HAP-1 (cell line): Measurements from ENCODE around the gene TLDC2.
A peak's percentile ranks its signal among the peaks of the same experiment; 100 is the strongest.

Source experiments
- DNase-seq, 2 experiments: peaks; one replicate each; pipeline ENCODE4 v3.0.0-alpha.2; 2016 to 2020; ENCODE audit warnings: low spot score in 2 of 2
- H3K27me3 ChIP-seq: fragments of 250-450 bp; sonication (Bioruptor Pico); 2 replicates; pipeline ENCODE4 v1.5.1; 2020; ENCODE audit warnings: low read depth, mild to moderate bottlenecking, moderate library complexity
- H3K36me3 ChIP-seq: fragments of 250-450 bp; sonication (Bioruptor Pico); replicated peaks from 2 replicates; pipeline ENCODE4 v1.5.1; 2020; ENCODE audit warnings: mild to moderate bottlenecking
- H3K4me1 ChIP-seq: fragments of 250-450 bp; sonication (Bioruptor Pico); 2 replicates; pipeline ENCODE4 v1.5.1; 2020; ENCODE audit warnings: mild to moderate bottlenecking
- H3K4me3 ChIP-seq: fragments of 250-450 bp; sonication (Bioruptor Pico); 2 replicates; pipeline ENCODE4 v1.5.1; 2020; ENCODE audit warnings: mild to moderate bottlenecking, moderate library complexity
- H3K9me3 ChIP-seq: fragments of 250-450 bp; sonication (Bioruptor Pico); 2 replicates; pipeline ENCODE4 v1.5.1; 2020; ENCODE audit warnings: mild to moderate bottlenecking, moderate library complexity
- in situ Hi-C: fragments of 300-500 bp; cut with MboI; formaldehyde crosslinking; loops from 3 replicates; pipeline ENCODE4 v1.14.3; 2020; ENCODE audit warnings: low sequenced_read_pairs, inconsistent platforms, mixed read lengths

The TLDC2 gene

GRCh38 chr20:36845288-36845971 lies 30.5 kb upstream of the TLDC2 start:
- in situ Hi-C loops: no loop called here
- Histone ChIP-seq H3K4me3 (no peak overlapping the region), H3K9me3 (no peaks in the 10 kb centered on the region), H3K4me1 (peaks cover 17% of the 10 kb centered on the region), H3K27me3 (no peaks in the 10 kb centered on the region), H3K36me3 (no peaks in the 10 kb centered on the region)
- no peak for DNase-seq

- no peaks in the 10 kb centered on the region for H3K36me3 ChIP-seq
- no peak overlapping the region for H3K4me3 ChIP-seq
- no peaks in the 10 kb centered on the region for H3K27me3 ChIP-seq
- in situ Hi-C loops: no loop called here
- peak; percentile 55 to 60 for DNase-seq
- peaks cover 11% of the 10 kb centered on the region for H3K4me1 ChIP-seq
- H3K9me3 ChIP-seq: peaks cover 4% of the 10 kb centered on the region; the same call in 1 of the 2 replicates
Observed at GRCh38 chr20:36847009-36847709, 28.8 kb upstream of the TLDC2 start.

DNA sequence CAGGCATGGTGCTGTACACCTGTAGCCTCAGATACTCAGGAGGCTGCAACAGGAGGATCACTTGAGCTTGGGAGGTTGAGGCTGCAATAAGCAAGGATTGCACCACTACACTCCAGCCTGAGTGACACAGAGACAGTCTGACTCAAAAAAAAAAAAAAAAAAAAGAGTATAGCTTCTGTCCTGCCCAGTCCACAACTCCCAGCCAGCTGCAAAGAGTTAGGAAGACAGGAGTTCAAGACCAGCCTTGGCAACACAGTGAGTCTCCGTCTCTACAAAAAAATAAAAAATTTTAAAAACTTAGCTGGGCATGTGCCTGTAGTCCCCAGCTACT lies 28.3 kb upstream of the TLDC2 start:
- in situ Hi-C loops: no loop called here
- H3K4me1 ChIP-seq: peaks cover 10% of the 10 kb centered on the region
- no peak for DNase-seq

DNA sequence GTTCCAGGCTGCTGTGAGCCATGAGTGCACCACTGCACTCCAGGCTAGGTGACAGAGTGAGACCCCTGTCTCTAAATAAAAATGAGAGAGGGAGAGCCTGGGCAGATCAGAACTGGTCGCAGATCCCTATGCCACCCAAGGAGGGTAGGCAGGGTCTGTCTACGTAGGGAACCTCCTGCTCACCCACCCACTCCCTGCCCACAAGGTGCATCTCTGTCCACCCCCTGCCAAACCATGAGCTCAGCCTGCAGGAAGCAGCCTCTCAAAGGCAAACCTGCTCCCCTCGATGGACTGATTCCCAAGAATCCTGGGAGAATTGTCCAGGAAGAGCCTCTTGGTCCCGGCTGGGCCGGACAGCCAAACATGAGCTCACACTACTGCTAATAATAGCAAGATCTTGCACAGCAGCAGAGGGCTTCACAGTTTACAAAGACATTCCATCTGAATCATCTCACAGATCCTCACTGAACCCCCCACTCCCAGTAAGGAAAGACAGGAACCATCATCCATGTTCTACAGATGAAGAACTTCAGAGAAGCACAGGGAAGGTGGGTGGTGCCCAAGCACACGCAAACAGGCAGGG lies 27.8 kb upstream of the TLDC2 start:
- DNase-seq: no peak
- H3K27me3 ChIP-seq: no peaks in the 10 kb centered on the region
- H3K9me3 ChIP-seq: peaks cover 4% of the 10 kb centered on the region; the same call in 1 of the 2 replicates
- H3K4me3 ChIP-seq: no peak overlapping the region
- H3K4me1 ChIP-seq: peaks cover 10% of the 10 kb centered on the region
- in situ Hi-C loops: no loop called here
- H3K36me3 ChIP-seq: no peaks in the 10 kb centered on the region

More for the DNA sequence above, 28.3 kb upstream of the TLDC2 start:
- H3K9me3 ChIP-seq: peaks cover 4% of the 10 kb centered on the region; the same call in 1 of the 2 replicates
- no peak overlapping the region for H3K4me3 ChIP-seq
- no peaks in the 10 kb centered on the region for H3K36me3 ChIP-seq
- no peaks in the 10 kb centered on the region for H3K27me3 ChIP-seq

DNA sequence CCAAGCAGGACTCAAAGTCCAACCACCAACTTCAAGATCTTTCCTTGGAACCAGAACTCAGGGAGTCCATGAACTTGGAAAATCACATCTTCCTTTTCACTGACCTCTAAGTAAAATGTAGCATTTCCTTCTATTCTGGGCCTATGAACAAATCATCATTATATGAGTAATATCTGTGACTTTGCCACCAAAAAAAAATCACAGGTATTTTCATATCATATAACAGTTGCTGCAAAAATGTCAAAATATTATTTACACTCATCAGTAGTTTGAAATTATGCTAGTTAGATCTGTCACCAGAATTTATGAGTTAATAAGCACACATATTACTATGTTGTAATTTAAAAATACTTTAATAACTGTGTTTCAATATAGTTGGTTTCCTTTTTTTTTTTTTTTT lies 27.3 kb upstream of the TLDC2 start:
- no peak for DNase-seq
- no peaks in the 10 kb centered on the region for H3K27me3 ChIP-seq
- H3K36me3 ChIP-seq: no peaks in the 10 kb centered on the region; the same call in 1 of the 2 replicates
- no peak overlapping the region for H3K4me3 ChIP-seq
- in situ Hi-C loops: no loop called here
- peaks cover 10% of the 10 kb centered on the region for H3K4me1 ChIP-seq
- H3K9me3 ChIP-seq: peaks cover 4% of the 10 kb centered on the region; the same call in 1 of the 2 replicates

DNA sequence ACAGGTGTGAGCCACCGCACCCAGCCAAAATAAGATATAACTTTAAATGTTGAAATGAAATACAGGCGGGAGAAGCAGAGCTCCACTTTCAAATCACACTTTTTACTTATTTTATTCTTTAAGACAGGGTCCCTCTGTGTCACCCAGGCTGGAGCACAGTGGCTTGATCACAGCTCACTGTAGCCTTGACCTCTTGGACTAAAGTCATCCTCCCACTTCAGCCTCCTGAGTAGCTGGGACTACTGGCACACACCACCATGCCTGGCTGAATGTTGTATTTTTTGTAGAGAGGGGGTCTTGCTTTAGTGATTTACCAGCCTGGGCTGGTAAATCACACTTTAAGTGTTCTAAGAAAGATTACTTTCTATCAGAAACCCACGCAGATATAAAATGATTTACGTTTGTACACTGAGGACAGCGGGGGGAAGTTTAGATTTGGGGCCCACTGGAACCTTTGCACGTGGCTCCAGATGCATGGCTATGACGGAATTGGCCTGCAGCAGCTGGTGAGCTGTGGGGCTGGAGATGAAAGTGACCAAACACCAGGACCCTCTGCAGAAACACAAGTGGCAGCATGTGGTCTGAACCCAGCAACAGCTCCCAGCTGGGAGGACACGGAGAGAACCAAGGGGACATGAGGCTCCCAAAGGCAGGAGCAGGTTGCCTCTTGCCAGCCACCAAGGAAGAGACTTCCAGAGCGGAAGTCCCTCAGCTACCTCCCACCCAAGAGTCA lies 26.4 kb upstream of the TLDC2 start:
- Histone ChIP-seq H3K36me3 (no peaks in the 10 kb centered on the region; the same call in 1 of the 2 replicates), H3K4me3 (no peak overlapping the region), H3K9me3 (peaks cover 4% of the 10 kb centered on the region; the same call in 1 of the 2 replicates), H3K4me1 (peaks cover 10% of the 10 kb centered on the region), H3K27me3 (no peaks in the 10 kb centered on the region)
- DNase-seq: no peak
- in situ Hi-C loops: no loop called here

GRCh38 chr20:36850759-36851158 lies 25.2 kb upstream of the TLDC2 start:
- in situ Hi-C loops: no loop called here
- DNase-seq: no peak
- H3K4me1 ChIP-seq: peaks cover 10% of the 10 kb centered on the region
- H3K27me3 ChIP-seq: no peaks in the 10 kb centered on the region
- H3K36me3 ChIP-seq: no peaks in the 10 kb centered on the region; the same call in 1 of the 2 replicates
- H3K9me3 ChIP-seq: peaks cover 4% of the 10 kb centered on the region; the same call in 1 of the 2 replicates
- no peak overlapping the region for H3K4me3 ChIP-seq

- no peaks in the 10 kb centered on the region for H3K27me3 ChIP-seq
- peaks cover 10% of the 10 kb centered on the region for H3K4me1 ChIP-seq
- peaks cover 4% of the 10 kb centered on the region; the same call in 1 of the 2 replicates for H3K9me3 ChIP-seq
- no peaks in the 10 kb centered on the region; the same call in 1 of the 2 replicates for H3K36me3 ChIP-seq
- H3K4me3 ChIP-seq: no peak overlapping the region
- in situ Hi-C loops: no loop called here
- DNase-seq: no peak
Observed at GRCh38 chr20:36851490-36851889, 24.4 kb upstream of the TLDC2 start.

DNA sequence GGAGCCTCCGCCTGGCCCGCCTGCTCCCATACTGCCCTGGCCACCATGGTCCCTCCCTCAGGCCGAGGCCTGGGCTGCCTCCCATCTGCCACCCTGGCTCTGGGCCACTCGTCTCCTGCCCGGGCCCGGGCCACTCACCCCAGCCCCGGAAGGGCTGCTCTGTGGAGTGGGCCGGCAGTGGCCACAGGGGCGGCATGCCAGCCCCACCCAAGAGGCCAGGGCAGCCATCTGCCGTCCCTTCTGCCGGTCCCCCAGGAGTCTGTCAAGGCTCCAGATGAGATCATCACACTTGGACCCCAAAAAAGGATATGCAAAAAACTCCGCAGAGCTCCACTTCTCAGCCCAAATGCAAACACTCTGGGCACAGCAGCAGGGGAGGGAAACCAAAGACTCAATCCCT lies 23.8 kb upstream of the TLDC2 start:
- no peaks in the 10 kb centered on the region for H3K27me3 ChIP-seq
- no peaks in the 10 kb centered on the region; the same call in 1 of the 2 replicates for H3K36me3 ChIP-seq
- H3K9me3 ChIP-seq: peaks cover 4% of the 10 kb centered on the region; the same call in 1 of the 2 replicates
- H3K4me3 ChIP-seq: no peak overlapping the region
- in situ Hi-C loops: no loop called here
- DNase-seq: no peak
- H3K4me1 ChIP-seq: peaks cover 4% of the 10 kb centered on the region

- peak in 1 of 2 experiments; percentile 47 for DNase-seq
- in situ Hi-C loops: no loop called here
- peaks cover 4% of the 10 kb centered on the region; the same call in 1 of the 2 replicates for H3K9me3 ChIP-seq
- H3K27me3 ChIP-seq: no peaks in the 10 kb centered on the region
- no peak overlapping the region for H3K4me3 ChIP-seq
- peaks cover 5% of the 10 kb centered on the region for H3K36me3 ChIP-seq
- H3K4me1 ChIP-seq: no peaks in the 10 kb centered on the region; the same call in 1 of the 2 replicates
Observed at GRCh38 chr20:36854348-36855240, 21.3 kb upstream of the TLDC2 start.

- no peaks in the 10 kb centered on the region for H3K27me3 ChIP-seq
- no peak for DNase-seq
- peaks cover 5% of the 10 kb centered on the region for H3K36me3 ChIP-seq
- H3K4me1 ChIP-seq: no peaks in the 10 kb centered on the region; the same call in 1 of the 2 replicates
- no peak overlapping the region for H3K4me3 ChIP-seq
- in situ Hi-C loops: no loop called here
- H3K9me3 ChIP-seq: peaks cover 4% of the 10 kb centered on the region; the same call in 1 of the 2 replicates
Observed at GRCh38 chr20:36855241-36855657, 20.7 kb upstream of the TLDC2 start.

GRCh38 chr20:36856195-36856594 lies 19.7 kb upstream of the TLDC2 start:
- Histone ChIP-seq H3K4me1 (peaks cover 1% of the 10 kb centered on the region), H3K9me3 (no peaks in the 10 kb centered on the region; the same call in 1 of the 2 replicates), H3K27me3 (no peaks in the 10 kb centered on the region), H3K36me3 (peaks cover 14% of the 10 kb centered on the region), H3K4me3 (no peak overlapping the region)
- in situ Hi-C loops: no loop called here
- DNase-seq: no peak
